Astrocyte (in vitro differentiated cells and primary cell): ENCODE measurements around the gene LCT.

Experiments
- CTCF ChIP-seq: IDR thresholded peaks from 2 replicates; pipeline ENCODE4 v1.5.1; 2011; ENCODE audit warnings: low read depth, mild to moderate bottlenecking, inconsistent platforms, low read length, moderate library complexity; ENCODE audit not compliant: insufficient read depth
- EZH2 ChIP-seq: IDR thresholded peaks from 2 replicates; pipeline ENCODE4 v1.6.1; 2012; ENCODE audit warnings: mild to moderate bottlenecking, low read length, inconsistent platforms; ENCODE audit not compliant: insufficient read depth

DNA sequence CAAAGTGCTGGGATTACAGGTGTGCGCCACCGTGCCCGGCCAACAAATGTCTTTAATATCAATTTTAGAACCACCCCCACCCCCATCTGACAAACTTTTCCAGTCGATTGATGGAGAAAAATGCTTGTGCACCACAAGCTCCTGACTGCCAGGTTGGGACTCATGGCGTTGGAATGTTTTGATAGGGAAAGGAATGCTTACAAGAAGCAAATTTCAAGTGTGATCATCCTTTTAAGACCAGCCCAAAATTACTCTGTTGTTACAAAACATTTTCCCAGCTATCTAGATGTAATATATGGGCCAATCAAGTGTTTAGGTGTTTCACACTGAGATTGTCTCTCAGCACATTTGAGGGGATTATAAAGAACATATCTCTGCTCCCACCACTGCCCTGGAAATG, 50.2 kb downstream of the LCT start:
- TF ChIP-seq CTCF (no peak), EZH2 (no peak)
